Activated CD8-positive, alpha-beta T cell treated with anti-CD3 and anti-CD28 coated beads, Interleukin-2, amount 10 ng/mL, durations not matched to agents 7 days and 5 days (primary cell): ENCODE data around the gene CDK18. TPM values are rescaled to one million over a fixed set of nuclear protein-coding genes. Genes with fewer than 3 reads are reported as not detected.

Experiments used
- ATAC-seq: fragments of 150-1000 bp; cut with Tn5 transposase; one replicate; pipeline ENCODE4 v1.10.0; 2021; ENCODE audit warnings: moderate library complexity
- CTCF ChIA-PET: fragments of 350-600 bp; sonication (Branson Sonifier 250); formaldehyde crosslinking; loops from one replicate; lab custom pipeline; 2021; ENCODE audit warnings: antibody characterized with exemption; lab: Charles Lee
- POLR2A ChIA-PET: fragments of 350-600 bp; sonication (Branson Sonifier 250); formaldehyde crosslinking; loops from one replicate; lab custom pipeline; 2021; ENCODE audit warnings: antibody characterized with exemption; lab: Charles Lee
- DNase-seq: peaks from one replicate; pipeline ENCODE4 v3.0.0-alpha.2; 2020
- H3K27ac Mint-ChIP-seq: one replicate; pipeline ENCODE4 v1.8.0; 2021; ENCODE audit warnings: mild to moderate bottlenecking, mixed read lengths
- H3K27me3 Mint-ChIP-seq: one replicate; pipeline ENCODE4 v1.8.0; 2021; ENCODE audit warnings: low read depth, mixed read lengths
- H3K36me3 Mint-ChIP-seq: one replicate; pipeline ENCODE4 v1.8.0; 2021; ENCODE audit warnings: low read depth, mixed read lengths
- H3K4me1 Mint-ChIP-seq: one replicate; pipeline ENCODE4 v1.8.0; 2021; ENCODE audit warnings: low read depth, mixed read lengths
- H3K4me3 Mint-ChIP-seq: one replicate; pipeline ENCODE4 v1.8.0; 2021; ENCODE audit warnings: mild to moderate bottlenecking, mixed read lengths
- H3K9me3 Mint-ChIP-seq: one replicate; pipeline ENCODE4 v1.8.0; 2022; ENCODE audit warnings: mixed read lengths; ENCODE audit not compliant: insufficient read depth
- total RNA-seq, 2 experiments: library from RNA; stranded (reverse); gene quantifications; one replicate each; pipeline ENCODE4 v1.2.3, GENCODE V29; 2021

CDK18 gene
- total RNA-seq, 2 experiments from 2014 or later: 4.5 to 6.0 TPM

- POLR2A ChIA-PET: no interaction called here
- Mint-ChIP-seq H3K27me3 (peaks cover 3% of the 10 kb centered on the region), H3K4me1 (peaks cover 12% of the 10 kb centered on the region), H3K9me3 (no peaks in the 10 kb centered on the region), H3K27ac (no peak overlapping the region), H3K4me3 (no peak overlapping the region), H3K36me3 (no peaks in the 10 kb centered on the region)
- no peak for DNase-seq
- ATAC-seq: no peak
- CTCF ChIA-PET: interaction anchor here (1.0 to 1.8 kb wide), 3 partner anchors 18 to 152 kb away, joined by 3 to 4 read pairs (median 4); no protein-coding TSS in a partner anchor
Measured at GRCh38 chr1:205506409-205507200, 2.1 kb downstream of the CDK18 start.

GRCh38 chr1:205508227-205508714, 3.8 kb downstream of the CDK18 start:
- POLR2A ChIA-PET: interaction anchor here (0.7 kb wide), 1 partner anchor 228 kb away, joined by 3 read pairs; no protein-coding TSS in a partner anchor
- CTCF ChIA-PET: interaction anchor here (1.3 to 2.4 kb wide), 4 partner anchors 16 to 151 kb away, joined by 3 to 10 read pairs (median 8); no protein-coding TSS in a partner anchor
- no peak for ATAC-seq
- Mint-ChIP-seq H3K4me3 (no peak overlapping the region), H3K27me3 (peaks cover 3% of the 10 kb centered on the region), H3K36me3 (no peaks in the 10 kb centered on the region), H3K4me1 (peaks cover 16% of the 10 kb centered on the region), H3K9me3 (no peaks in the 10 kb centered on the region), H3K27ac (no peak overlapping the region)
- DNase-seq: no peak

DNA sequence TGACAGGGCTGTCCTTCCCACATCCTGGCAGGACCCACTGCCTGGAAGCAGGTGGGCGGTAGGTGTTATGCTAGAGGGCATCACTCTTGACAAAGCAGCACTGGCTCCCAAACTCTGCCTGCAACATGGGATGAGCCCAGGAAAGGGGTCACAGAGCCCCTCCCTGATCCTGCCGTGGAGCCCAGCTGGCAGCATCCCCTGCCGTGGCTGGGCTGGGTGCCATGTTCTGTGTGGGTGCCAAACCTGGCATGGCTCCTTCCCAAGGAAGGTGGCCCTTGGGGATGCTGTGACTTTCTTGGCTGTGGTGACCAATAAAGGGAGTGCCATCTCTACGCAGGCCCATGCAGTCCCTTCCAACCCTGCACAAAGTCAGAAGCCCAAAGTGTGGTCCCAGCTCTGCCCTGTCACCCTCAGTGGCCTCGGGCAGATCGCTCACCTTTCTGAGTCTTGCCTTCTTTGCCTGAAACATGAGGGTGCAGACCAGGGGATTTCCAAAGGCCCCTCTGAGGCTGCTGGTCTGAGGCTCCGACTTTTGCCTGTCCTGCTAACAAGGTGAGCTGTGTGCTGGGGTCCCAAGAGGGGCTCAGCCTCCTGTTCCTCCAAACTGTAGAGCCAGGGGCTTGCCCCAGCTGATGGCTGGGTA, 6.0 kb downstream of the CDK18 start:
- ATAC-seq (no peak), DNase-seq (no peak)
- no peaks in the 10 kb centered on the region for H3K36me3 Mint-ChIP-seq
- H3K27ac Mint-ChIP-seq: no peak overlapping the region
- no peaks in the 10 kb centered on the region for H3K9me3 Mint-ChIP-seq
- ChIA-PET POLR2A (no interaction called here), CTCF (interaction anchor here (1.4 to 3.3 kb wide), 3 partner anchors 14 to 237 kb away, joined by 4 to 14 read pairs (median 7); no protein-coding TSS in a partner anchor)
- peaks cover 6% of the 10 kb centered on the region for H3K4me1 Mint-ChIP-seq
- H3K4me3 Mint-ChIP-seq: no peak overlapping the region
- H3K27me3 Mint-ChIP-seq: no peaks in the 10 kb centered on the region

DNA sequence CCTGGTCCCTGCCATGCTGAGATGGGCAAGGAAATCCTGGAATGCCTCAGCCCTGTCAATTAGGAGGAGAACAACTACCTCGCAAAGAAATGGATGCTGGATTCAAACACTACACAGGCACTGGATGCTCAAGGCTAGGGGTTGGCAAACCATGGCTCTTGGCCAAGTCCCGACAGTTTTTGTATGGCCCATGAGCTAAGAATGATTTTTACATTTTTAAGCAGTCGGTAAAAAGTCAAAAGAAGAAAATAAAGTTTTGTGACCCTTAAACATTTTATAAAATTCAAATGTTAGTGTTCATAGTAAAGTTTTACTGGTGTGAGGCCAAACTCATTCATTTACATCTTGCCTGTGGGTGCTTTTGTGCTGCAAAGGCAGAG, 6.5 kb downstream of the CDK18 start:
- CTCF ChIA-PET: interaction anchor here (1.4 to 3.3 kb wide), 2 partner anchors 13 to 237 kb away, joined by 4 to 14 read pairs; no protein-coding TSS in a partner anchor
- Mint-ChIP-seq H3K27ac (no peak overlapping the region), H3K9me3 (no peaks in the 10 kb centered on the region), H3K4me1 (peaks cover 5% of the 10 kb centered on the region), H3K36me3 (no peaks in the 10 kb centered on the region), H3K27me3 (no peaks in the 10 kb centered on the region), H3K4me3 (no peak overlapping the region)
- DNase-seq: no peak
- no peak for ATAC-seq
- POLR2A ChIA-PET: no interaction called here

- POLR2A ChIA-PET: no interaction called here
- peaks cover 5% of the 10 kb centered on the region for H3K4me1 Mint-ChIP-seq
- no peaks in the 10 kb centered on the region for H3K27me3 Mint-ChIP-seq
- CTCF ChIA-PET: interaction anchor here (0.7 to 3.3 kb wide), 4 partner anchors 12 to 27 kb away, joined by 3 to 14 read pairs (median 5); no protein-coding TSS in a partner anchor
- DNase-seq (no peak), ATAC-seq (no peak)
- H3K4me3 Mint-ChIP-seq: no peak overlapping the region
- no peaks in the 10 kb centered on the region for H3K9me3 Mint-ChIP-seq
- no peaks in the 10 kb centered on the region for H3K36me3 Mint-ChIP-seq
- no peak overlapping the region for H3K27ac Mint-ChIP-seq
Measured at GRCh38 chr1:205512059-205513045, 7.9 kb downstream of the CDK18 start.

DNA sequence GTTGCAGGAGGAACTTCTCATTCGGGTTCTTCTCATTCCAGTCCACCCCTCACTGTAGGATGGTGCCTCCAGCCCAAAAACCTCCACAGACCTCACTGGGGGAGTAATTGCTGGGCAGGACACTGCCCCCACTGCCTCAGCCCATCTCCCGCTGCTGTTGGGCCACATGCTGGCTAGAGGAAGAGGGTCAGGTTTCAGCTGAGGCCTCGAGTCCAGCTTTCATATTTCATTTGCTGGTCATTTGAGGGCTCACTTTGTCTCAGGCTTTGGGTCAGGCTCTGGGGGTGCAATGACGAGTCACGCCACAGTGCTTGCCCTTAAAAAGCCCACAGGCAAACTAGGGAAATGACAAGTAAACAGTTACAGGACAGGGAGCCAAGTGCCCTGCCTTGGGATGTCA, 9.3 kb downstream of the CDK18 start:
- no peak overlapping the region for H3K4me3 Mint-ChIP-seq
- ChIA-PET CTCF (interaction anchor here (1.3 to 3.3 kb wide), 2 partner anchors 11 to 26 kb away, joined by 5 to 14 read pairs; no protein-coding TSS in a partner anchor), POLR2A (no interaction called here)
- ATAC-seq: no peak
- H3K36me3 Mint-ChIP-seq: no peaks in the 10 kb centered on the region
- H3K9me3 Mint-ChIP-seq: no peaks in the 10 kb centered on the region
- H3K27me3 Mint-ChIP-seq: no peaks in the 10 kb centered on the region
- no peak overlapping the region for H3K27ac Mint-ChIP-seq
- no peak for DNase-seq
- H3K4me1 Mint-ChIP-seq: peaks cover 5% of the 10 kb centered on the region

DNA sequence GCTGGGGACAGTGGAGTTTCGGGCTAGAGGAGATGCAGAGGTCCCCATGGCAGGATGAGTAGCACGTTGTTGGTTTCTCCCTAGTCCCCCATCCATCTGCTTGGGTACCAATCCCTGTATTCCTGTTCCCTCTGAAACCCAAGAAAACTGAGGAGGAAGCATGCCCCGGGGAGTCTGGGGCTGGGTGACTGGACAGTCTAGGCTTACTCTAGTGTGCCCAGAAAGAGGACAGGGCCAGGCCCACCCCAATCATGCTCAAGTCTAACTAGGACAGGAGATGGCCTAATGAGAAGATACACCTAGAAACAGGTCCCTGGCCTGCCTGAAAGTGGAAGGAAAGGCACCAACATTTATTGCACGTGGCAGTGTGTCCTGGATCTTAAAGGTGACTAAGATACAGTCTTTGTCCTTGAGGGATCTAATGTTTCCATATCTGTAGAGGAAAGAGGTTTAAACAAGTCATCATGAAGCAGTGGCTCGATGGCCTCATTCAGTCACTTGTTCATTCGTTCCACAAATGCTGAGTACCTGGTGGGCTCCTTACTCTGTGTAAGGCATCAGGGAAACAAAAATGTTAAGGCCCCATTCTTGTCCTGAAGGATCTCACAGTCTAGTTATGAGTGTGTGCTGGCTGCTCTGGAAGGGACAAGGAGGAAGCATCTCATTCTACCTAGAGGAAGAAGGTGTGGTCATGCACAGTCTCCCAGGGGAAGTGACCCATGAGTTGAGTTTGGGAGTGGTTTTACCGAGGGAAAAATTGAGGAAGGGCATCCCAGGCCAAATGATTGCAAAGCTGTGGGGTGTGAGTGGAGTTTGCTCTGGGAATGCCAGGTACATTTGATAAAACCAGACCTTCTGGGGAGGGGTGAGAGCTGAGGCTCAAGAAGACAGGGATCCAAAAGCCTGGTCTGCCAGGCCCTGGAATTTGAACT, 10.0 kb downstream of the CDK18 start:
- CTCF ChIA-PET: interaction anchor here (0.6 to 1.9 kb wide), 3 partner anchors 10 to 30 kb away, joined by 4 to 9 read pairs (median 5); no protein-coding TSS in a partner anchor

GRCh38 chr1:205515781-205516253, 11.3 kb downstream of the CDK18 start:
- Mint-ChIP-seq H3K4me3 (no peak overlapping the region), H3K4me1 (peaks cover 5% of the 10 kb centered on the region), H3K27me3 (no peaks in the 10 kb centered on the region), H3K9me3 (no peaks in the 10 kb centered on the region), H3K27ac (no peak overlapping the region), H3K36me3 (no peaks in the 10 kb centered on the region)
- ChIA-PET POLR2A (no interaction called here), CTCF (interaction anchor here (1.3 to 1.9 kb wide), 2 partner anchors 8 to 28 kb away, joined by 5 to 9 read pairs; no protein-coding TSS in a partner anchor)
- no peak for ATAC-seq
- DNase-seq: no peak

More for the DNA sequence above, 10.0 kb downstream of the CDK18 start:
- Mint-ChIP-seq H3K4me1 (peaks cover 5% of the 10 kb centered on the region), H3K36me3 (no peaks in the 10 kb centered on the region), H3K4me3 (no peak overlapping the region), H3K27me3 (no peaks in the 10 kb centered on the region), H3K27ac (no peak overlapping the region), H3K9me3 (no peaks in the 10 kb centered on the region)
- ATAC-seq (no peak), DNase-seq (no peak)
- POLR2A ChIA-PET: no interaction called here

DNA sequence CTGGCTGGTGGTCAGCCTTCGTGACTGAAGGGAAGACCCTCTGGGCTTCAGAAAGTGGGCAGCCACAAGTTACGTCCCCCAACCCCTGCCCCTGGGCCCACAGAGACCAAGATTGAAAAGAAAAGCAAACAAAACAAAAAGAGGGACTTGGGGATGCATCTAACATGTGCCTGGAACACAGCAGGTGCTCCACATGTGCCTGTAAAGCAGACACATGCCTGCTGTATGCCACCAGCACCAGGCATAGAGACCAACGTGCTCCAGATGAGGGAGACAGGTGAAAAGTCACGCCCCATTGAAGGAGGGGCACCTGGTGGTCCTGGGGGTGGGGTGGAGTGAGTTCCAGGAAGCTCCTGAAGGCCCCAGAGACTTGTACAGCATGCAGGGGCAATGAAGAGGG, 11.9 kb downstream of the CDK18 start:
- Mint-ChIP-seq H3K4me3 (no peak overlapping the region), H3K36me3 (no peaks in the 10 kb centered on the region), H3K27me3 (no peaks in the 10 kb centered on the region), H3K4me1 (peaks cover 5% of the 10 kb centered on the region), H3K9me3 (no peaks in the 10 kb centered on the region), H3K27ac (no peak overlapping the region)
- DNase-seq: no peak
- ChIA-PET POLR2A (no interaction called here), CTCF (interaction anchor here (1.3 to 1.9 kb wide), 2 partner anchors 8 to 28 kb away, joined by 5 to 9 read pairs; no protein-coding TSS in a partner anchor)
- no peak for ATAC-seq

DNA sequence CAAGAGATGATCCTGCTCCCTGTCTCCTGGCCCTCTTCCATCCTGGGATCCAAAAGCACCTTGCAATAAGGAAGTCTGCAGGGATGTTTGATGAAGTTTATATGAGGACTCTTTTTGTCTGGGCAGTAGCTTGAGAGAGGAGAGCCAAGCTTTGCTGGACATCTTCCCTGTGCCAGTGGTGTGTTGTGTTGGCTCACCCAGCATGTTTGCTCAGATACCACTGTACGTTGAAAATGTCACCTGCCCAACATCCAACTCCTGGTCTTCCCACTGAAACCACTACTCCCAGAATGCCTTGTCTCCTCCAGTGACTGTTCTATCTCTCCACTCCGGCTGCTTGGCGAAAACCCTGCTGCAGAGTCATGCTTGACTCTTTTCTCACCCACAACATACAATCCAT, 12.8 kb downstream of the CDK18 start:
- Mint-ChIP-seq H3K27me3 (no peaks in the 10 kb centered on the region), H3K27ac (no peak overlapping the region), H3K4me1 (no peaks in the 10 kb centered on the region), H3K4me3 (no peak overlapping the region), H3K9me3 (no peaks in the 10 kb centered on the region), H3K36me3 (no peaks in the 10 kb centered on the region)
- no peak for ATAC-seq
- POLR2A ChIA-PET: no interaction called here
- CTCF ChIA-PET: interaction anchor here (1.0 to 1.1 kb wide), 3 partner anchors 29 to 121 kb away, joined by 3 to 5 read pairs (median 3); no protein-coding TSS in a partner anchor
- DNase-seq: no peak
